ENCODE data around the gene SLC2A10.
A peak's percentile ranks its signal among the peaks of the same experiment; 100 is the strongest.

SLC2A10 gene

DNA sequence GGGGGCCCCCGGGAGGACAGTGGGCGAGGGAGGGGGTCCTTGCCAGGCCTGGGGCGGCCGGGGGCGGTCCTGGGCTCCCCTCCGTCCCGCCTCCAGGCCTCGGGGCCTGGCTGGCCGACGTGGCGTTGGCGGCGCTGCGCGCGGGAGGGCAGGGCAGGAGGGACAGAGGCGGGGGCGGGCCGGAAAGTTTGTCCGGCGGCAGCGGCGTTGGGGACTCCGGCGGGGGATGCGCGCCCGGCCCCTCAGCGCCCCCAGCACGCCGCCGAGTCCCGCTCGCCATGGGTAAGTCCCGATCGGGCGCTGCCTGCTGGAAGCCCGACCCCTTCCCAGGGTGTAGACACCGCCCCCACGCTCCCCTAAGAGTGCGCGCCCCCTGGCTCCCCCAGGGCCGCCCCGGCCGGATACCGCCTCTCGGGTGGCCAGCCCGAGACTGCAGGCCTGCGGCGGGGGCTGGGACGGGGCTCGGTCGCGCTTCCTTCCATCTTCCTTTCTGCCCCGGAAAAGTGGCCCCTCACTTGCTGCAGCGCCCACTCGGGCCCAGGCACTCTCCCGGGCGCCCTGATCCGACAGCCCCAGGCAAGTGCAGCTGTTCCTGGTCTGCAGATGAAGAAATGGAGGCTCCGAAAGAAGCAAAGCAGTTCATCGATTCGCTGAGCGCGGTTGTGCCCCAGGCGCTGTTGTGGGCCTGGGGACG lies at the start of gene SLC2A10:
TSS of gene SLC2A10 (plus strand) at position 191 of the 694 bp plus-strand sequence. CDS start at position 279, 88 bp downstream.
- Histone ChIP-seq H3K27ac (ENCODE audit: low read length) (no peak within 1 kb of the TSS), H3K4me3 (ENCODE audit: low read length) (peak within 1 kb of the TSS; percentile 78), H3K27me3 (ENCODE audit: insufficient read depth, low read length) (peaks cover 5% of the 10 kb centered on the region; the same call in 1 of the 2 replicates), H3K36me3 (ENCODE audit: insufficient read depth, low read depth, low read length) (no peaks in the 10 kb centered on the region), H3K4me1 (ENCODE audit: insufficient read depth, low read length) (peaks cover 11% of the 10 kb centered on the region), H3K9ac (ENCODE audit: low read depth, low read length) (peak within 1 kb of the TSS; percentile 79; the same call in 1 of the 2 replicates), H3K9me3 (ENCODE audit: insufficient read depth, low read depth, low read length) (peaks cover 12% of the 10 kb centered on the region)

DNA sequence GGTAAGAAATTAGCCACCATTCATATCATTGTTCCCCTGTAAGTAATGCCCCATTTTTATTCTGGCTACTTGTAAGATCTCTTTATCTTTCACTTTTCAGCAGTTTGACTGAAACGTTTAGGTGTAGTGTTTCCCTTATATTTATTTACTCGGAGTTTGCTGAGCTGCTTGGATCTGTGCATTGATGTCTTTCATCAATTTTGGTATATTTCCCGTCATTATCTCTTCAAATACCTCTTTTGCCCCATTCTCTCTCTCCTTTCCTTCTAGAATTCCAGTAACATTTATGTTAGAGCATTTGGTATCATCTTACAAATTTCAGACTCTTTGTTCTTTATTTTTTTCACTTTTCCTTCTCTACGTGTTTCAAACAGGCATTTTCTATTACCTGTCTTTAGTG lies 49.0 kb upstream of the SLC2A10 start:
- H3K4me1 ChIP-seq (ENCODE audit: insufficient read depth, low read length) = no peaks in the 10 kb centered on the region
- H3K9me3 ChIP-seq (ENCODE audit: insufficient read depth, low read depth, low read length) = no peaks in the 10 kb centered on the region
- H3K36me3 ChIP-seq (ENCODE audit: insufficient read depth, low read depth, low read length) = no peaks in the 10 kb centered on the region
- H3K9ac ChIP-seq (ENCODE audit: low read depth, low read length) = no peak overlapping the region
- H3K27ac ChIP-seq (ENCODE audit: low read length) = no peak overlapping the region
- no peaks in the 10 kb centered on the region for H3K27me3 ChIP-seq (ENCODE audit: insufficient read depth, low read length)
- no peak overlapping the region for H3K4me3 ChIP-seq (ENCODE audit: low read length)

DNA sequence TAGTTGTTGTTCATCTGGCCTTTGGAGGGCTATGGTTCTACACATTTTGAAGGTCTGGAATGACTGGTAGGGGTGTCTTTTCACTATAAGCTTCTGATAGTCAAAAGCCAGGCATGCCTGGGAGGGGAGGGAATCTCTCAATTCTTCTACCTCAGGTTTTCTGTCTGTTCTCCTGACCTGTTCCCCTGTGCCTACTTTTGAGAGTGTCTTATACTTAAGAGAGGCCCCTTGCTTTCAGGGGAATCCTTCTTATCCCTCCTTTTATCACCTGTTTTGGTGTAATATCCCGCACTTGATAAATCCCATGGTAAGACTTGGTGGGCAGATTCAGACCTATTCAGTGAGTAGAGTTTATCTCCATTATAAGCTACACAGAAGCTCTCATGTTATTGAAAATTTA lies 47.8 kb upstream of the SLC2A10 start:
- Histone ChIP-seq H3K27ac (ENCODE audit: low read length) (no peak overlapping the region), H3K9ac (ENCODE audit: low read depth, low read length) (no peak overlapping the region), H3K36me3 (ENCODE audit: insufficient read depth, low read depth, low read length) (no peaks in the 10 kb centered on the region)

DNA sequence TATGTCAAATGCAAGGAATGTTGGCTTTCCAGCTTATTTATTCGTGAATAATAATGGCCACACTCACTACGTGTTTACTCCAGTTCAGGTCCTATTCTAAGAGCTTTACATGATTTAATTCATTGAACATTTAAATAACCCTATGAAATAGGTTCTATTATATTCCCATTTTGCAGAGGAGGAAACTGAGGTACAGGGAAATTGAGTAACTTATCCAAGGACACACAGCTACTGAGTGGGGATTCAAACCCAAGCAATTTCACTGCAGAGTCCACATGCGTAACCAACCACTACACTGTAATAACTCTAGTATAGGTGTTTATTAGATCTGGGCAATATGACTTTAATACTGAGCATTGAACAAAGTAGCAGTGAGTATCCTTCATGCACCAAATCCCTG lies 45.9 kb upstream of the SLC2A10 start:
- Histone ChIP-seq H3K36me3 (ENCODE audit: insufficient read depth, low read depth, low read length) (no peaks in the 10 kb centered on the region), H3K4me3 (ENCODE audit: low read length) (no peak overlapping the region), H3K27ac (ENCODE audit: low read length) (no peak overlapping the region), H3K9me3 (ENCODE audit: insufficient read depth, low read depth, low read length) (no peaks in the 10 kb centered on the region), H3K9ac (ENCODE audit: low read depth, low read length) (no peak overlapping the region), H3K27me3 (ENCODE audit: insufficient read depth, low read length) (no peaks in the 10 kb centered on the region), H3K4me1 (ENCODE audit: insufficient read depth, low read length) (no peaks in the 10 kb centered on the region)

More for the DNA sequence above, 47.8 kb upstream of the SLC2A10 start:
- no peaks in the 10 kb centered on the region for H3K9me3 ChIP-seq (ENCODE audit: insufficient read depth, low read depth, low read length)
- no peaks in the 10 kb centered on the region for H3K4me1 ChIP-seq (ENCODE audit: insufficient read depth, low read length)
- no peak overlapping the region for H3K4me3 ChIP-seq (ENCODE audit: low read length)
- no peaks in the 10 kb centered on the region for H3K27me3 ChIP-seq (ENCODE audit: insufficient read depth, low read length)

- H3K9me3 ChIP-seq (ENCODE audit: insufficient read depth, low read depth, low read length) = no peaks in the 10 kb centered on the region; the same call in 1 of the 2 replicates
- no peak overlapping the region for H3K4me3 ChIP-seq (ENCODE audit: low read length)
- no peak overlapping the region for H3K9ac ChIP-seq (ENCODE audit: low read depth, low read length)
- no peak overlapping the region for H3K27ac ChIP-seq (ENCODE audit: low read length)
- H3K36me3 ChIP-seq (ENCODE audit: insufficient read depth, low read depth, low read length) = no peaks in the 10 kb centered on the region
- no peaks in the 10 kb centered on the region for H3K27me3 ChIP-seq (ENCODE audit: insufficient read depth, low read length)
- H3K4me1 ChIP-seq (ENCODE audit: insufficient read depth, low read length) = no peaks in the 10 kb centered on the region
Observed at GRCh38 chr20:46665602-46666001, 43.8 kb upstream of the SLC2A10 start.

DNA sequence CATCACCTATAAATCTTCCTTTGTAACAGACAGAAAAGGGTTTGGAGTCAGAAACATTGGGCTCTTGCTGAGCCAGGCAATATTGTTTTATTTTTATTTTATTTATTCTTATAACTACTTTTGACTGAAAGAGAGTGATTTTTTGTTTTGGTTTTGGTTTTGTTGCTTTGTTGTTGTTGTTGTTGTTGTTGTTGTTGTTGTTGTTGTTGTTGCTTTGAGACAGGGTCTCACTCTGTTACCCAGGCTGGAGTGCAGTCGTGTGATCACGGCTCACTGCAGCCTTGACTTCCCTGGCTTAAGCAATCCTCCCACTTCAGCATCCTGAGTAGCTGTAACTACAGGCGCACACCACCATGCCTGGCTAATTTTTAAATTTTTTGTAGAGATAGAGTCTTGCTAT lies 43.1 kb upstream of the SLC2A10 start:
- Histone ChIP-seq H3K9me3 (ENCODE audit: insufficient read depth, low read depth, low read length) (no peaks in the 10 kb centered on the region; the same call in 1 of the 2 replicates), H3K4me1 (ENCODE audit: insufficient read depth, low read length) (no peaks in the 10 kb centered on the region), H3K27me3 (ENCODE audit: insufficient read depth, low read length) (no peaks in the 10 kb centered on the region), H3K4me3 (ENCODE audit: low read length) (no peak overlapping the region), H3K9ac (ENCODE audit: low read depth, low read length) (no peak overlapping the region), H3K27ac (ENCODE audit: low read length) (no peak overlapping the region), H3K36me3 (ENCODE audit: insufficient read depth, low read depth, low read length) (no peaks in the 10 kb centered on the region)

- H3K27ac ChIP-seq (ENCODE audit: low read length) = no peak overlapping the region
- no peaks in the 10 kb centered on the region for H3K4me1 ChIP-seq (ENCODE audit: insufficient read depth, low read length)
- no peak overlapping the region for H3K9ac ChIP-seq (ENCODE audit: low read depth, low read length)
- H3K4me3 ChIP-seq (ENCODE audit: low read length) = no peak overlapping the region
- H3K9me3 ChIP-seq (ENCODE audit: insufficient read depth, low read depth, low read length) = no peaks in the 10 kb centered on the region; the same call in 1 of the 2 replicates
- H3K36me3 ChIP-seq (ENCODE audit: insufficient read depth, low read depth, low read length) = no peaks in the 10 kb centered on the region
- H3K27me3 ChIP-seq (ENCODE audit: insufficient read depth, low read length) = no peaks in the 10 kb centered on the region
Observed at GRCh38 chr20:46666818-46667515, 42.5 kb upstream of the SLC2A10 start.

GRCh38 chr20:46670228-46670584 lies 39.2 kb upstream of the SLC2A10 start:
- Histone ChIP-seq H3K4me3 (ENCODE audit: low read length) (no peak overlapping the region), H3K36me3 (ENCODE audit: insufficient read depth, low read depth, low read length) (no peaks in the 10 kb centered on the region), H3K27me3 (ENCODE audit: insufficient read depth, low read length) (no peaks in the 10 kb centered on the region), H3K9me3 (ENCODE audit: insufficient read depth, low read depth, low read length) (no peaks in the 10 kb centered on the region; the same call in 1 of the 2 replicates), H3K4me1 (ENCODE audit: insufficient read depth, low read length) (peaks cover 2% of the 10 kb centered on the region; the same call in 1 of the 2 replicates), H3K27ac (ENCODE audit: low read length) (no peak overlapping the region), H3K9ac (ENCODE audit: low read depth, low read length) (no peak overlapping the region)

GRCh38 chr20:46670585-46671584 lies 38.6 kb upstream of the SLC2A10 start:
- H3K4me1 ChIP-seq (ENCODE audit: insufficient read depth, low read length) = peaks cover 2% of the 10 kb centered on the region; the same call in 1 of the 2 replicates
- H3K27me3 ChIP-seq (ENCODE audit: insufficient read depth, low read length) = no peaks in the 10 kb centered on the region
- H3K9me3 ChIP-seq (ENCODE audit: insufficient read depth, low read depth, low read length) = no peaks in the 10 kb centered on the region; the same call in 1 of the 2 replicates
- H3K27ac ChIP-seq (ENCODE audit: low read length) = no peak overlapping the region
- no peak overlapping the region for H3K9ac ChIP-seq (ENCODE audit: low read depth, low read length)
- no peaks in the 10 kb centered on the region for H3K36me3 ChIP-seq (ENCODE audit: insufficient read depth, low read depth, low read length)
- no peak overlapping the region for H3K4me3 ChIP-seq (ENCODE audit: low read length)

DNA sequence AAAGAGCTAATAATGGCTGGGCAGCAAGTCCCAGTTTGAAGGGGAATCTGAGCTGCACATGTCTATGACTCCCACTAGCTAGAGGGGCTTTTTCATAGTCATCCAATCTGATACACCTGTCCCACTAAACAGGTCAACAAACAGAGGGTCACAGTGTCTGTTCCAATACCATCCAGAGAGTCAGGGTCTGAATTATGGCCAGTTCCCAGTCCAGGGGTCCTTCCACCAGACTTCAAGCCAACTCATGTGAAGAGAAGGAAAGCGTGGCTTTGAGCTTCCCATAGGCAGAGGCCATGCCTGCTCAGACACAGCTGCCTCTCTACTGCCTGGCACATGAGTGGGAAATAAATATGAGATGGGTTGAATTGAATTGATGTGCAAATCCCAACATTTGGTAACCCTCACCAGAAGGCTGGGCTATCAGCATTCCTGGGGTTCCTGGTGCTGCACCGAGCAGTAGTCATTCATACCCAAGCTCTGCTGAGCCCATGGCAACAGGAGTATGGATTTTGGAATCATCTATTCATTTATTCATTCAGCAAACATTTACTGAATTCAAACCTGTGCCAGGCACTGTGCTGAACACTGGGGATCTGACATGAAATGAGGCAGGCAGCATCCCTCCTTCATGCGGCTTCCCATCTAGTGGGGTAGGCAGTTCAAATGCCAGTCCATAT lies 37.4 kb upstream of the SLC2A10 start:
- no peak overlapping the region for H3K4me3 ChIP-seq (ENCODE audit: low read length)
- H3K36me3 ChIP-seq (ENCODE audit: insufficient read depth, low read depth, low read length) = no peaks in the 10 kb centered on the region
- no peak overlapping the region for H3K9ac ChIP-seq (ENCODE audit: low read depth, low read length)
- H3K4me1 ChIP-seq (ENCODE audit: insufficient read depth, low read length) = peaks cover 2% of the 10 kb centered on the region; the same call in 1 of the 2 replicates
- no peaks in the 10 kb centered on the region for H3K27me3 ChIP-seq (ENCODE audit: insufficient read depth, low read length)
- no peak overlapping the region for H3K27ac ChIP-seq (ENCODE audit: low read length)
- H3K9me3 ChIP-seq (ENCODE audit: insufficient read depth, low read depth, low read length) = no peaks in the 10 kb centered on the region; the same call in 1 of the 2 replicates

Data from iPS-20b (cell line).